ENCODE results near the gene IRF4. TPM values are rescaled to one million over a fixed set of nuclear protein-coding genes. Genes with fewer than 3 reads are reported as not detected.
A peak's percentile ranks its signal among the peaks of the same experiment; 100 is the strongest.

IRF4 gene
- total and polyA plus RNA-seq, 2 experiments from 2014 or later = 1.3 to 1.9 TPM

GRCh38 chr6:392441-393390, 1.2 kb downstream of the IRF4 start:
- Mint-ChIP-seq H3K27me3 (ENCODE audit: insufficient read depth, low read depth, poor library complexity) (peaks cover 66% of the 10 kb centered on the region), H3K36me3 (ENCODE audit: low read depth) (peaks cover 4% of the 10 kb centered on the region; the same call in 1 of the 3 replicates), H3K4me1 (peaks cover 7% of the 10 kb centered on the region), H3K9me3 (peaks cover 4% of the 10 kb centered on the region; the same call in 2 of the 3 replicates), H3K4me3 (peak overlapping the region; percentile 81), H3K27ac (no peak overlapping the region)
- Histone ChIP-seq H3K79me2 (replicated peaks; ENCODE audit: insufficient read depth) (no peaks in the 10 kb centered on the region), H3K27me3 (ENCODE audit: insufficient read depth) (peaks cover 75% of the 10 kb centered on the region), H2AFZ (peak overlapping the region; percentile 93), H3K4me1 (ENCODE audit: insufficient read depth) (peaks cover 10% of the 10 kb centered on the region), H3K4me3 (peak overlapping the region; percentile 72), H4K20me1 (replicated peaks; ENCODE audit: insufficient read depth) (no peaks in the 10 kb centered on the region; the same call in 1 of the 2 replicates), H3K4me2 (peak overlapping the region; percentile 92), H3K27ac (ENCODE audit: low read depth) (no peak overlapping the region), H3F3A (replicated peaks; ENCODE audit: low read depth) (no peaks in the 10 kb centered on the region), H3K9me2 (ENCODE audit: insufficient read depth) (no peaks in the 10 kb centered on the region), H3K36me3 (ENCODE audit: insufficient read depth) (no peaks in the 10 kb centered on the region)
- no peak for TF ChIP-seq CREB1 (CRISPR knock-in tag; IDR thresholded peaks at IDR 0.05; ENCODE audit: low read depth)
- TF ChIP-seq ZNF331 (CRISPR knock-in tag; IDR thresholded peaks at IDR 0.05; ENCODE audit: low read depth) = no peak
- no peak for TF ChIP-seq JUNB (IDR thresholded peaks at IDR 0.05; ENCODE audit: unreplicated experiment)
- no peak for TF ChIP-seq POLR2AphosphoS5 (IDR thresholded peaks at IDR 0.05; ENCODE audit: low read depth)
- no peak for TF ChIP-seq STAT1 (IDR thresholded peaks at IDR 0.05; ENCODE audit: unreplicated experiment)
- TF ChIP-seq ZNF114 (CRISPR knock-in tag; IDR thresholded peaks at IDR 0.05) = no peak
- TF ChIP-seq ZNF462 (CRISPR knock-in tag; IDR thresholded peaks at IDR 0.05) = no peak
- TF ChIP-seq, protein P1, sequence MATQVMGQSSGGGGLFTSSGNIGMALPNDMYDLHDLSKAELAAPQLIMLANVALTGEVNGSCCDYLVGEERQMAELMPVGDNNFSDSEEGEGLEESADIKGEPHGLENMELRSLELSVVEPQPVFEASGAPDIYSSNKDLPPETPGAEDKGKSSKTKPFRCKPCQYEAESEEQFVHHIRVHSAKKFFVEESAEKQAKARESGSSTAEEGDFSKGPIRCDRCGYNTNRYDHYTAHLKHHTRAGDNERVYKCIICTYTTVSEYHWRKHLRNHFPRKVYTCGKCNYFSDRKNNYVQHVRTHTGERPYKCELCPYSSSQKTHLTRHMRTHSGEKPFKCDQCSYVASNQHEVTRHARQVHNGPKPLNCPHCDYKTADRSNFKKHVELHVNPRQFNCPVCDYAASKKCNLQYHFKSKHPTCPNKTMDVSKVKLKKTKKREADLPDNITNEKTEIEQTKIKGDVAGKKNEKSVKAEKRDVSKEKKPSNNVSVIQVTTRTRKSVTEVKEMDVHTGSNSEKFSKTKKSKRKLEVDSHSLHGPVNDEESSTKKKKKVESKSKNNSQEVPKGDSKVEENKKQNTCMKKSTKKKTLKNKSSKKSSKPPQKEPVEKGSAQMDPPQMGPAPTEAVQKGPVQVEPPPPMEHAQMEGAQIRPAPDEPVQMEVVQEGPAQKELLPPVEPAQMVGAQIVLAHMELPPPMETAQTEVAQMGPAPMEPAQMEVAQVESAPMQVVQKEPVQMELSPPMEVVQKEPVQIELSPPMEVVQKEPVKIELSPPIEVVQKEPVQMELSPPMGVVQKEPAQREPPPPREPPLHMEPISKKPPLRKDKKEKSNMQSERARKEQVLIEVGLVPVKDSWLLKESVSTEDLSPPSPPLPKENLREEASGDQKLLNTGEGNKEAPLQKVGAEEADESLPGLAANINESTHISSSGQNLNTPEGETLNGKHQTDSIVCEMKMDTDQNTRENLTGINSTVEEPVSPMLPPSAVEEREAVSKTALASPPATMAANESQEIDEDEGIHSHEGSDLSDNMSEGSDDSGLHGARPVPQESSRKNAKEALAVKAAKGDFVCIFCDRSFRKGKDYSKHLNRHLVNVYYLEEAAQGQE (IDR thresholded peaks at IDR 0.05; ENCODE audit: unreplicated experiment) = no peak
- peak; percentile 90 for TF ChIP-seq EZH2 (IDR thresholded peaks at IDR 0.05; ENCODE audit: low read depth, unreplicated experiment)
- no peak for TF ChIP-seq NANOG (IDR thresholded peaks at IDR 0.05; ENCODE audit: borderline replicate concordance)
- TF ChIP-seq CTCF (conservative IDR thresholded peaks at IDR 0.05; ENCODE audit: low read depth in 2 of 2) = no peak
- peak; percentile 71 for TF ChIP-seq EZH2phosphoT487 (IDR thresholded peaks at IDR 0.05; ENCODE audit: unreplicated experiment)
- TF ChIP-seq, protein P2, sequence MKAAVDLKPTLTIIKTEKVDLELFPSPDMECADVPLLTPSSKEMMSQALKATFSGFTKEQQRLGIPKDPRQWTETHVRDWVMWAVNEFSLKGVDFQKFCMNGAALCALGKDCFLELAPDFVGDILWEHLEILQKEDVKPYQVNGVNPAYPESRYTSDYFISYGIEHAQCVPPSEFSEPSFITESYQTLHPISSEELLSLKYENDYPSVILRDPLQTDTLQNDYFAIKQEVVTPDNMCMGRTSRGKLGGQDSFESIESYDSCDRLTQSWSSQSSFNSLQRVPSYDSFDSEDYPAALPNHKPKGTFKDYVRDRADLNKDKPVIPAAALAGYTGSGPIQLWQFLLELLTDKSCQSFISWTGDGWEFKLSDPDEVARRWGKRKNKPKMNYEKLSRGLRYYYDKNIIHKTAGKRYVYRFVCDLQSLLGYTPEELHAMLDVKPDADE (IDR thresholded peaks at IDR 0.05) = no peak
- DNase-seq (ENCODE audit: low spot score) (peak; percentile 48), ATAC-seq (peak; percentile 22)

Data from GM23338 (cell line).